ENCODE data around the gene SSBP3. TPM values are rescaled to one million over a fixed set of nuclear protein-coding genes. Genes with fewer than 3 reads are reported as not detected.

Gene SSBP3
- total and polyA plus RNA-seq, 2 of the 13 experiments (the other 11 are each of a cell fraction or from before 2014, with no cell fraction given) = 8.5 to 17.6 TPM

GRCh38 chr1:54350360-54350759 lies 55.8 kb downstream of the SSBP3 start:
- Histone ChIP-seq H2AFZ (ENCODE audit: low read length) (no peak overlapping the region), H3K27me3 (ENCODE audit: control insufficient read depth in 1 of 2, insufficient read depth in 2 of 2, low read length in 2 of 2) (no peaks in the 10 kb centered on the region), H3K9ac (ENCODE audit: insufficient read depth, low read depth, low read length) (no peak overlapping the region), H3K4me1 (ENCODE audit: insufficient read depth, low read length) (peaks cover 52% of the 10 kb centered on the region), H3K36me3 (replicated peaks in 1 of 2; ENCODE audit: control insufficient read depth in 1 of 2, insufficient read depth in 2 of 2, low read length in 2 of 2) (no peaks in the 10 kb centered on the region), H4K20me1 (ENCODE audit: insufficient read depth, low read length) (no peaks in the 10 kb centered on the region), H3K9me3 (ENCODE audit: low read length) (no peaks in the 10 kb centered on the region), H3K27ac (ENCODE audit: extremely low read length, insufficient read depth, low read length) (no peak overlapping the region), H3K4me3 (replicated peaks in 1 of 3; ENCODE audit: insufficient read depth in 1 of 3, low read depth in 2 of 3, low read length in 3 of 3) (no peak overlapping the region), H3K79me2 (ENCODE audit: insufficient read depth, low read length) (peaks cover 5% of the 10 kb centered on the region), H3K4me2 (ENCODE audit: low read depth, low read length) (no peak overlapping the region)
- POLR2A ChIA-PET = no interaction called here
- BruUV-seq (replicated peaks) = no TSS peak
- 98% methylated on average over 5 of the region's 5 CpGs for WGBS (ENCODE audit: low lambda C conversion rate)
- TF ChIP-seq ZNF101 (CRISPR knock-in tag; IDR thresholded peaks at IDR 0.05; ENCODE audit: borderline replicate concordance, low read depth) (no peak), GTF2F1 (IDR thresholded peaks at IDR 0.05; ENCODE audit: low read length) (no peak), ARID2 (CRISPR knock-in tag; IDR thresholded peaks at IDR 0.05; ENCODE audit: borderline replicate concordance) (no peak), NR0B2 (CRISPR knock-in tag; IDR thresholded peaks at IDR 0.05) (no peak), DNMT3B (CRISPR knock-in tag; conservative IDR thresholded peaks at IDR 0.05) (no peak), ZNF160 (CRISPR knock-in tag; IDR thresholded peaks at IDR 0.05) (no peak), FOXP4 (CRISPR knock-in tag; IDR thresholded peaks at IDR 0.05) (no peak), RARA (CRISPR knock-in tag; IDR thresholded peaks at IDR 0.05) (no peak)
- in situ Hi-C loops (cut with HindIII; ENCODE audit: extremely low pct_ligation_motif_present, low pct_unique_long_range_greater_than_20kb) (no loop called here), intact Hi-C loops (cut with micrococcal nuclease; ENCODE audit: unreplicated experiment) (no loop called here)
- no peak for FAIRE-seq
- CTCF ChIA-PET (ENCODE audit: low intra/inter-chr PET ratio, low total read pairs) = no interaction called here
- ATAC-seq = no peak
- DNase-seq (ENCODE audit: low spot score) = no peak
